Breast epithelium (tissue), 3 donors: ENCODE measurements around the gene NUTM2B. TPM values are rescaled to one million over a fixed set of nuclear protein-coding genes. Genes with fewer than 3 reads are reported as not detected.

Experiments used
- total RNA-seq, 3 donors: library from RNA; depleted of rRNA; stranded (reverse); fragments of >200 nt; gene quantifications; one replicate each; pipeline ENCODE4 v1.1.0, GENCODE V29; 2016

Gene NUTM2B
- total RNA-seq, 3 donors from 2014 or later: 0.16 to 0.59 (median 0.33) TPM

Other genes starting within 250 kb of the NUTM2B start
- under 1 TPM; under 0.01 to 0.16 (median 0.15) TPM for gene EIF5AL1, start 190.7 kb upstream of the NUTM2B start, total RNA-seq
- under 1 TPM in 1 of 3 donors, not detected in 2; 0.98 TPM for gene SFTPA2, start 142.8 kb upstream of the NUTM2B start, total RNA-seq
- gene SFTPA1, start 92.3 kb upstream of the NUTM2B start, total RNA-seq: not detected
- under 1 TPM in 1 of 3 donors, not detected in 2; 0.73 TPM for gene NUTM2E, start 123.5 kb downstream of the NUTM2B start, total RNA-seq
- 1 to 10 TPM in 2 of 3 donors, not detected in 1; 2.2 to 2.5 TPM for gene SFTPD, start 245.9 kb downstream of the NUTM2B start, total RNA-seq